ENCODE data around the gene SPDYE17.
"Not testable (repeated sequence)": the region's sequence is repeated elsewhere in the genome, so short reads cannot be mapped to it uniquely, and the experiment has no call there.

DNA sequence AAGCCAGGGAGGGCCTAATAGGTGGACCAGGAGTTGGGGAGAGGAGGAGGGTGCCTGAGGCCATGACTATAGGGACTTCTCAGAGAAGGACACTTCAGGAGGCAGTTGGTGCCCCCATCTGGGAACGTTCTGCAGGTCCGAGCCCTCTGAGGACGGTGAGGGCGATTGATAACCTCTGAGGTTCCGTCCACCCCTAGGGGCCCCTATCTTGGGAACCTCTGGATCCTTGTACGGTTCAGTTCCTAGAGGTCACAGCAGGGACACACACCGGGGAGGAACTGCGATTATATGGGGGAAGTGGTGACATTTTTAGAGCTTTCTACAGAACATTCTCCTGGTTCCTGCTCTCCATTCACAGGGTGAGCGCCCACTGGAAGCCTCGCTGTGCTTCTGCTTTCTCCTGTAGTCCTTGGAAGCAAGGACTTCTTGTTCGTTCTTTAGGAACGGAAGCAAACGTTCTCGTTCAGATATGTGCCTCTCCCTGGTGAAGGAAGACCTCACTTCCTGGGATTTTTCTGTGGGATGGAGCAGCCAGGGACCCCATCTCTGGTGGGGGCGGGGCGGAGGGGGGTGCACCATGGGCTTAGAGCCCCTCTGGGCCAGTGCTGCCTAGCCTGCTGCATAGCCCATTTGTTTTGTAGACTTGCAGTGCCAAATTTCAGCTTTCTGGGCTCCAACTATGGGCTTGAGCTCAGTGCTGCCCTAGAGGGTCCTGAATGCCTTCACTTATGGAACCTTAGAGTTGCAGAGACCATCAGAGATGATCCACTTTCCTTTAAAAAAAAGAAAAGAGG is 46.0 kb downstream of the SPDYE17 start:
- not testable (repeated sequence) for TF ChIP-seq CTCF (IDR thresholded peaks at IDR 0.05; ENCODE audit: poor library complexity, severe bottlenecking); SMC3 (conservative IDR thresholded peaks at IDR 0.05; ENCODE audit: poor library complexity); EZH2 (IDR thresholded peaks at IDR 0.05; ENCODE audit: borderline replicate concordance, insufficient read depth, low read length, poor library complexity, severe bottlenecking); POLR2AphosphoS5 (IDR thresholded peaks at IDR 0.05); TAF1 (IDR thresholded peaks at IDR 0.05; ENCODE audit: low read depth); RAD21 (conservative IDR thresholded peaks at IDR 0.05); EP300 (conservative IDR thresholded peaks at IDR 0.05; ENCODE audit: poor library complexity, severe bottlenecking)
- TF ChIP-seq, protein P1, sequence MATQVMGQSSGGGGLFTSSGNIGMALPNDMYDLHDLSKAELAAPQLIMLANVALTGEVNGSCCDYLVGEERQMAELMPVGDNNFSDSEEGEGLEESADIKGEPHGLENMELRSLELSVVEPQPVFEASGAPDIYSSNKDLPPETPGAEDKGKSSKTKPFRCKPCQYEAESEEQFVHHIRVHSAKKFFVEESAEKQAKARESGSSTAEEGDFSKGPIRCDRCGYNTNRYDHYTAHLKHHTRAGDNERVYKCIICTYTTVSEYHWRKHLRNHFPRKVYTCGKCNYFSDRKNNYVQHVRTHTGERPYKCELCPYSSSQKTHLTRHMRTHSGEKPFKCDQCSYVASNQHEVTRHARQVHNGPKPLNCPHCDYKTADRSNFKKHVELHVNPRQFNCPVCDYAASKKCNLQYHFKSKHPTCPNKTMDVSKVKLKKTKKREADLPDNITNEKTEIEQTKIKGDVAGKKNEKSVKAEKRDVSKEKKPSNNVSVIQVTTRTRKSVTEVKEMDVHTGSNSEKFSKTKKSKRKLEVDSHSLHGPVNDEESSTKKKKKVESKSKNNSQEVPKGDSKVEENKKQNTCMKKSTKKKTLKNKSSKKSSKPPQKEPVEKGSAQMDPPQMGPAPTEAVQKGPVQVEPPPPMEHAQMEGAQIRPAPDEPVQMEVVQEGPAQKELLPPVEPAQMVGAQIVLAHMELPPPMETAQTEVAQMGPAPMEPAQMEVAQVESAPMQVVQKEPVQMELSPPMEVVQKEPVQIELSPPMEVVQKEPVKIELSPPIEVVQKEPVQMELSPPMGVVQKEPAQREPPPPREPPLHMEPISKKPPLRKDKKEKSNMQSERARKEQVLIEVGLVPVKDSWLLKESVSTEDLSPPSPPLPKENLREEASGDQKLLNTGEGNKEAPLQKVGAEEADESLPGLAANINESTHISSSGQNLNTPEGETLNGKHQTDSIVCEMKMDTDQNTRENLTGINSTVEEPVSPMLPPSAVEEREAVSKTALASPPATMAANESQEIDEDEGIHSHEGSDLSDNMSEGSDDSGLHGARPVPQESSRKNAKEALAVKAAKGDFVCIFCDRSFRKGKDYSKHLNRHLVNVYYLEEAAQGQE (IDR thresholded peaks at IDR 0.05; ENCODE audit: borderline replicate concordance), result not testable (repeated sequence)
